ENCODE measurements around the gene WNT7B. TPM values are rescaled to one million over a fixed set of nuclear protein-coding genes. Genes with fewer than 3 reads are reported as not detected.

The WNT7B gene
- total RNA-seq, 4 donors from 2014 or later = not detected

GRCh38 chr22:45895436-45896152 is 81.4 kb downstream of the WNT7B start:
- 87 to 88% methylated on average over 10 to 16 of the region's 17 CpGs for WGBS, 2 donors
- no peaks in the 10 kb centered on the region for H3K9me3 ChIP-seq

GRCh38 chr22:45893516-45893915 is 83.4 kb downstream of the WNT7B start:
- DNase-seq (ENCODE audit: low spot score in 2 of 2) = no peak
- no peak overlapping the region for H3K4me3 ChIP-seq
- no peaks in the 10 kb centered on the region for H3K36me3 ChIP-seq
- 70% methylated on average over 9 of the region's 9 CpGs for WGBS, 2 donors
- peaks cover 0 to 9% (median 0%) of the 10 kb centered on the region in 4 donors for H3K4me1 ChIP-seq
- TF ChIP-seq POLR2A (IDR thresholded peaks at IDR 0.05) (no peak), EP300 (IDR thresholded peaks at IDR 0.05) (no peak)
- TF ChIP-seq, protein P1, sequence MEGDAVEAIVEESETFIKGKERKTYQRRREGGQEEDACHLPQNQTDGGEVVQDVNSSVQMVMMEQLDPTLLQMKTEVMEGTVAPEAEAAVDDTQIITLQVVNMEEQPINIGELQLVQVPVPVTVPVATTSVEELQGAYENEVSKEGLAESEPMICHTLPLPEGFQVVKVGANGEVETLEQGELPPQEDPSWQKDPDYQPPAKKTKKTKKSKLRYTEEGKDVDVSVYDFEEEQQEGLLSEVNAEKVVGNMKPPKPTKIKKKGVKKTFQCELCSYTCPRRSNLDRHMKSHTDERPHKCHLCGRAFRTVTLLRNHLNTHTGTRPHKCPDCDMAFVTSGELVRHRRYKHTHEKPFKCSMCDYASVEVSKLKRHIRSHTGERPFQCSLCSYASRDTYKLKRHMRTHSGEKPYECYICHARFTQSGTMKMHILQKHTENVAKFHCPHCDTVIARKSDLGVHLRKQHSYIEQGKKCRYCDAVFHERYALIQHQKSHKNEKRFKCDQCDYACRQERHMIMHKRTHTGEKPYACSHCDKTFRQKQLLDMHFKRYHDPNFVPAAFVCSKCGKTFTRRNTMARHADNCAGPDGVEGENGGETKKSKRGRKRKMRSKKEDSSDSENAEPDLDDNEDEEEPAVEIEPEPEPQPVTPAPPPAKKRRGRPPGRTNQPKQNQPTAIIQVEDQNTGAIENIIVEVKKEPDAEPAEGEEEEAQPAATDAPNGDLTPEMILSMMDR (IDR thresholded peaks at IDR 0.05) = no peak
- H3K27me3 ChIP-seq = peaks cover 0 to 77% of the 10 kb centered on the region in 2 donors
- H3K27ac ChIP-seq = no peak overlapping the region
- H3K9me3 ChIP-seq = no peaks in the 10 kb centered on the region

More at GRCh38 chr22:45895436-45896152, 81.4 kb downstream of the WNT7B start:
- no peak overlapping the region for H3K27ac ChIP-seq
- H3K36me3 ChIP-seq = no peaks in the 10 kb centered on the region
- no peak for DNase-seq (ENCODE audit: low spot score in 2 of 2)
- no peaks in the 10 kb centered on the region for H3K4me1 ChIP-seq
- TF ChIP-seq POLR2A (IDR thresholded peaks at IDR 0.05) (no peak), EP300 (IDR thresholded peaks at IDR 0.05) (no peak)
- H3K4me3 ChIP-seq = no peak overlapping the region
- H3K27me3 ChIP-seq = peaks cover 0 to 67% of the 10 kb centered on the region in 2 donors

GRCh38 chr22:45892681-45893461 is 84.1 kb downstream of the WNT7B start:
- Histone ChIP-seq H3K27ac (no peak overlapping the region), H3K36me3 (no peaks in the 10 kb centered on the region), H3K27me3 (peaks cover 0 to 75% of the 10 kb centered on the region in 2 donors), H3K4me3 (no peak overlapping the region), H3K4me1 (peaks cover 0 to 9% (median 0%) of the 10 kb centered on the region in 4 donors), H3K9me3 (no peaks in the 10 kb centered on the region)
- TF ChIP-seq, protein P1 (IDR thresholded peaks at IDR 0.05) = no peak
- TF ChIP-seq POLR2A (IDR thresholded peaks at IDR 0.05) (no peak), EP300 (IDR thresholded peaks at IDR 0.05) (no peak)
- 75 to 89% methylated on average over 12 to 16 of the region's 16 CpGs for WGBS, 2 donors
- DNase-seq (ENCODE audit: low spot score in 2 of 2) = no peak

GRCh38 chr22:45891996-45892621 is 84.9 kb downstream of the WNT7B start:
- H3K4me3 ChIP-seq = no peak overlapping the region
- TF ChIP-seq POLR2A (IDR thresholded peaks at IDR 0.05) = no peak
- TF ChIP-seq, protein P1 (IDR thresholded peaks at IDR 0.05) = no peak
- TF ChIP-seq EP300 (IDR thresholded peaks at IDR 0.05) = no peak
- no peaks in the 10 kb centered on the region for H3K9me3 ChIP-seq
- H3K27me3 ChIP-seq = peaks cover 0 to 68% of the 10 kb centered on the region in 2 donors
- no peaks in the 10 kb centered on the region for H3K36me3 ChIP-seq
- H3K4me1 ChIP-seq = peaks cover 0 to 9% (median 0%) of the 10 kb centered on the region in 4 donors
- no peak overlapping the region for H3K27ac ChIP-seq
- DNase-seq (ENCODE audit: low spot score in 2 of 2) = no peak
- WGBS, 2 donors = 74 to 88% methylated on average over 10 to 19 of the region's 22 CpGs

DNA sequence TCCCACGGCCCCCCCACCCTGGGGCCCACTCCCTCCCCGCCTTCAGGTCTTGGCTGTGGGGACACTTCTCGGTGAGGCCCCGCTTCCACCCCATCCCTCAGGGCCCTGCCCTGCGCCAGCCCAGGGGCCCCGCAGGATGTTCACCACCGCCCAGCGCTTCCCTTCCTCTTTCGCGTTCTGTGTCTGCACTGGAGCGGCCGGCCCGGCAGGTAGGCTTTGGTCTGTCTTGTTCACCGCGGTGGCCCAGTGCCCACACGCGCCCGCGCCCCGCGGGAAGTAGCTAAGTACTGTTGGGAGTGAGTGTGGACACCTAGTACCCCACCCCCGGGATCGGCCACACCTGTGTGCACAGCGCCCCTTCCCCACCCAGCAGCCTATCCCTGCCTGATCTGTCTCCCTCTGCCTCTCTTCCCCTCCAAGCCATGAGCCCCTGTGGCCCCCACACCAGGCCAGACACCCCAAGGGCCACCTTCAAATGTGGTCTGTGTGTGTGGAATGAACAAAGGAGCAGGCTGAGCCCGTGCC is 85.4 kb downstream of the WNT7B start:
- WGBS, 2 donors = 74 to 75% methylated on average over 24 to 25 of the region's 25 CpGs
- no peak for DNase-seq (ENCODE audit: low spot score in 2 of 2)
- peaks cover 0 to 9% (median 0%) of the 10 kb centered on the region in 4 donors for H3K4me1 ChIP-seq
- no peaks in the 10 kb centered on the region for H3K9me3 ChIP-seq
- no peak overlapping the region for H3K4me3 ChIP-seq
- no peaks in the 10 kb centered on the region for H3K36me3 ChIP-seq
- no peak for TF ChIP-seq EP300 (IDR thresholded peaks at IDR 0.05)
- H3K27ac ChIP-seq = no peak overlapping the region
- H3K27me3 ChIP-seq = peaks cover 0 to 63% of the 10 kb centered on the region in 2 donors
